MCF 10A (cell line): ENCODE results near the gene EDDM3A. TPM values are rescaled to one million over a fixed set of nuclear protein-coding genes. Genes with fewer than 3 reads are reported as not detected.

Source experiments
- Bru-seq: library from RNA; stranded (reverse); fragments of 400-500 nt; gene quantifications from one replicate; lab custom pipeline; 2021; lab: Mats Ljungman, UMichigan
- BruChase-seq, 2 experiments: library from RNA; stranded (reverse); fragments of 400-500 nt; gene quantifications; one replicate each; lab custom pipeline; 2021; lab: Mats Ljungman, UMichigan
- BruUV-seq: library from RNA; stranded (reverse); fragments of 400-500 nt; replicated peaks from 2 replicates; lab custom pipeline; 2021; lab: Mats Ljungman, UMichigan
- CTCF ChIA-PET: fragments of 300-600 bp; sonication (Branson Sonifier 250); formaldehyde crosslinking; extraction: SDS; loops from one replicate; lab custom pipeline; 2021; ENCODE audit warnings: antibody characterized with exemption, inconsistent platforms; lab: Yijun Ruan, JAX
- POLR2A ChIA-PET: fragments of 300-600, 350-650 bp; sonication (Branson Sonifier 250); formaldehyde crosslinking; extraction: SDS; loops from one replicate; lab custom pipeline; 2020; ENCODE audit warnings: antibody characterized with exemption, inconsistent platforms; lab: Yijun Ruan, JAX
- DNase-seq: peaks from one replicate; pipeline ENCODE4 v3.0.0-alpha.2; 2018; ENCODE audit not compliant: unreplicated experiment
- H3K27ac Mint-ChIP-seq: one replicate; pipeline ENCODE4 v1.8.0; 2022; ENCODE audit warnings: mild to moderate bottlenecking, low read depth, mixed read lengths; ENCODE audit not compliant: unreplicated experiment
- H3K27me3 Mint-ChIP-seq: one replicate; pipeline ENCODE4 v1.8.0; 2022; ENCODE audit warnings: mixed read lengths; ENCODE audit not compliant: insufficient read depth, unreplicated experiment
- H3K36me3 Mint-ChIP-seq: one replicate; pipeline ENCODE4 v1.8.0; 2022; ENCODE audit warnings: mild to moderate bottlenecking, moderate library complexity, mixed read lengths; ENCODE audit not compliant: insufficient read depth, unreplicated experiment
- H3K4me1 Mint-ChIP-seq: one replicate; pipeline ENCODE4 v1.8.0; 2022; ENCODE audit warnings: mixed read lengths; ENCODE audit not compliant: insufficient read depth, unreplicated experiment
- H3K4me3 Mint-ChIP-seq: one replicate; pipeline ENCODE4 v1.8.0; 2022; ENCODE audit warnings: mild to moderate bottlenecking, moderate library complexity, mixed read lengths; ENCODE audit not compliant: unreplicated experiment
- H3K9me3 Mint-ChIP-seq: one replicate; pipeline ENCODE4 v1.8.0; 2022; ENCODE audit warnings: mixed read lengths; ENCODE audit not compliant: unreplicated experiment
- intact Hi-C: fragments of 100-400 bp; cut with micrococcal nuclease; formaldehyde crosslinking; loops from 2 replicates; pipeline ENCODE4 v1.14.1; 2022
- long read RNA-seq: library from polyadenylated mRNA; stranded (forward); transcript quantifications from one replicate; pipeline ENCODE4 v2.0.0, GENCODE V29; 2022
- total RNA-seq: library from RNA; stranded (reverse); gene quantifications from 2 replicates; pipeline ENCODE4 v1.2.3, GENCODE V29; 2022
- TF ChIP-seq, protein P1 (sequence below): fragments of 200-600 bp; IDR thresholded peaks from one replicate; pipeline ENCODE4 v1.8.0; 2022; ENCODE audit warnings: antibody characterized with exemption, mild to moderate bottlenecking; ENCODE audit not compliant: unreplicated experiment

EDDM3A gene, protein sequence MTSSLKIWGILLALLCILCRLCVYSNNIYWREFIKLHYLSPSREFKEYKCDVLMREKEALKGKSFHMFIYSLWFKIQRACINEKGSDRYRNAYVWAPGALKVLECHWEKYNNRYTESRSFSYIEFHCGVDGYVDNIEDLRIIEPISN
- total RNA-seq, result not detected in 2 replicates
- not detected for Bru-seq, nascent RNA
- not detected for BruChase-seq, experiment 1, labeled RNA remaining after a 6-hour chase
- BruChase-seq, experiment 2, labeled RNA remaining after a 2-hour chase, result not detected
- long read RNA-seq, result 0 reads

DNA sequence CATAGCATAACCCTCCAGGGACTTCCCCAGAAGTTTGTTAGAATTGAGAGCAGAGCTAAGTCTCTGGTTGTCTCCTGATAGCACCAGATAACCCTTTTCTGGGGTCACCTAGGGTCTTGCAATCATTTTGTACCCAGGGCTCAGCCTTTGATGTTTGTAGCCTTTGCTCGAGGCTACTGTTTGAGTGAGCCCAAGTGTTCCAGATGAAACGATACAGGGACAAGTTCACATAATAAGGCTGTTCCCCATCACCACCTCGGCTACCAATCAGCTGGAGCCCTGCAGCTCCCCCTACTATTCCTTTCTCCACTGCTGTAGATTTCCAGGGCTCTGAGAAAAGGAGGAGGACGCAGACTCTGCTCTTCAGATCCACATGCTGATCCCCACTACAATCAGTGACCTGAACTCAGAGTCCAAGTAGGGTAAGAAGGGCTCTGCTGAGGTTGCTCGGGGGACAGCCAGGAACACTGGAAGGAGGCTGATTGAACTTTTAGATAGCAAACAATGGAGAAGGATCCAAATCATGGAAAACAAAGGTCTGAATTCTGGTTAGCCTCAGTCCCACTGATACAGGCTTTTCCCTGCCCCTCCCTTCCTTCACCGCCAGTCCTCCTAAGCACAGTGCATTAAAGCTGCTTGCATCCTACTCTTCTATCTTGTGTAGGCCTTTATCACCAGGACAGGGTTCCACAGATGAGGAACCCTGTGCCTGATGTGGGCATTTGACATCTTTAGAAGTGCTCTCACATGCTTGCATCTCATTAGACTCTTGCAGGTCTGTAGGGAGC is at the start of gene EDDM3A:
Gene EDDM3A (plus strand): TSS at position 317 of the 788 bp plus-strand sequence. CDS start 1,694 bp downstream, outside the sequence.
- BruUV-seq, result no TSS peak
- Mint-ChIP-seq H3K27ac (no peak within 1 kb of the TSS), H3K4me3 (no peak within 1 kb of the TSS), H3K4me1 (no peaks in the 10 kb centered on the region), H3K9me3 (no peaks in the 10 kb centered on the region), H3K27me3 (no peaks in the 10 kb centered on the region), H3K36me3 (no peaks in the 10 kb centered on the region)
- DNase-seq, result no peak
- ChIA-PET POLR2A (no interaction called here), CTCF (no interaction called here)
- intact Hi-C loops, result no loop called here
- TF ChIP-seq, protein P1, sequence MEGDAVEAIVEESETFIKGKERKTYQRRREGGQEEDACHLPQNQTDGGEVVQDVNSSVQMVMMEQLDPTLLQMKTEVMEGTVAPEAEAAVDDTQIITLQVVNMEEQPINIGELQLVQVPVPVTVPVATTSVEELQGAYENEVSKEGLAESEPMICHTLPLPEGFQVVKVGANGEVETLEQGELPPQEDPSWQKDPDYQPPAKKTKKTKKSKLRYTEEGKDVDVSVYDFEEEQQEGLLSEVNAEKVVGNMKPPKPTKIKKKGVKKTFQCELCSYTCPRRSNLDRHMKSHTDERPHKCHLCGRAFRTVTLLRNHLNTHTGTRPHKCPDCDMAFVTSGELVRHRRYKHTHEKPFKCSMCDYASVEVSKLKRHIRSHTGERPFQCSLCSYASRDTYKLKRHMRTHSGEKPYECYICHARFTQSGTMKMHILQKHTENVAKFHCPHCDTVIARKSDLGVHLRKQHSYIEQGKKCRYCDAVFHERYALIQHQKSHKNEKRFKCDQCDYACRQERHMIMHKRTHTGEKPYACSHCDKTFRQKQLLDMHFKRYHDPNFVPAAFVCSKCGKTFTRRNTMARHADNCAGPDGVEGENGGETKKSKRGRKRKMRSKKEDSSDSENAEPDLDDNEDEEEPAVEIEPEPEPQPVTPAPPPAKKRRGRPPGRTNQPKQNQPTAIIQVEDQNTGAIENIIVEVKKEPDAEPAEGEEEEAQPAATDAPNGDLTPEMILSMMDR, result no peak

DNA sequence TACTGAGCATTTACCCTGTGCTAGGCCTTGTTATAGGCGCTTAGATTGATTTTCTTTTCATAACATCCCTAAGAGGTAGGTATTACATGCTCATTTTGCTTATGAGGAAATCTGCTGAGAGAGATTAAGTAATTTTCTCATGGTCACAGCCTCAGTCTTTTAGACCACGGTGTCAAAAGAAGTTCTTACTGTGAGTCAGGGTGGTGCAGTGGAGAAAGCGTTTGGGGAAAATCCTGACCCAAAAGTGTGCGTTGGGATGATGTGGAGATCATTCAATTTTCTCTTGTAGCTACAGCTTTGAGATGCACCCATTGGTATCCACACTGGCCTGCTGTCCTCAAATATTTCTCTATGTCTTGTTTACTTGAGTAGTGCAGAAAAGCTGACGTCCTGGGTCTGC is 48.9 kb upstream of the EDDM3A start:
- Mint-ChIP-seq H3K27ac (no peak overlapping the region), H3K27me3 (no peaks in the 10 kb centered on the region), H3K36me3 (no peaks in the 10 kb centered on the region), H3K4me3 (no peak overlapping the region), H3K9me3 (no peaks in the 10 kb centered on the region), H3K4me1 (no peaks in the 10 kb centered on the region)
- ChIA-PET CTCF (interaction anchor here (0.5 to 6.2 kb wide), 39 partner anchors 8 to 485 kb away, joined by 3 to 121 read pairs (median 5); partner anchors contain the start of gene SLC39A2), POLR2A (interaction anchor here (0.6 to 1.4 kb wide), 2 partner anchors 15 to 1402 kb away, joined by 3 to 6 read pairs; no protein-coding TSS in a partner anchor)
- intact Hi-C loops, result loop anchor here (1.0 kb wide), 3 partner anchors 159 to 344 kb away; no protein-coding TSS in a partner anchor
- DNase-seq, result no peak
- TF ChIP-seq, protein P1, result no peak
- BruUV-seq, result no TSS peak

DNA sequence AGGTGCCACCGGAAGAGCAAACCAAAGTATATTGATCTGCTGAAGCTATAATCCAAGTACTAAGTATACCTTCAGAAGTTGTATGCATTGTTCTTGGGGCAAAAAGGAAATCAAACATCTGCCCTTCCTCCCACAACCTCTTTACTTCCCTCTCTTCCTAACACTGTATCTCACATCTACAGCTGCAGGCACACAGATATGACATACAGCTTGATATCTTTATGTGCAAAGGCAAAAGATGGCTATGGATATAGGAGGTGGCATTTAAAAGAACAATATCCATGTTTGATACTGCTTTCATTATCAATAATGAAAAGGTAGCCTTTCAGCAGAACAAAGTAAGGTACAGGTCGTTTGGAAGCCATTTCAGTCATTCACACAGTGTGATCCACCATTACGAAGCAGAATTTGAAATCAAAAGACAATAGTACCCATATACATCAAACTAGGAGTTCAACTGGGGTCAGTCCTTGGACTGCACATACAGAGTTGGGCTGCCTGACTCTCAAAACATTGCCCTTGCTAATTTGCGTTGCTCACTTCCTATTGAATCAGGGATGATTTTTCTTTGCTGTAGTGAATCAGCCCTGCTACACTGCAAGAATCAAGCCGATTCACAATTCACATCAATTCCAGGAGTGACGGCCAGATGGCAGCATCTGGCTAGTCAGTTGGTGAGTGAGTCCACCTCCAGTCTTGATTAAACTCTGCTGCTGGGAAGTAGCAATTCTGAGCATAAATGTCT is 48.2 kb upstream of the EDDM3A start:
- TF ChIP-seq, protein P1, result peak; percentile 73
- no peaks in the 10 kb centered on the region for H3K9me3 Mint-ChIP-seq
- DNase-seq, result peak; percentile 78
- intact Hi-C loops, result loop anchor here (1.0 kb wide), 3 partner anchors 158 to 343 kb away; no protein-coding TSS in a partner anchor
- CTCF ChIA-PET, result interaction anchor here (0.5 to 6.2 kb wide), 39 partner anchors 10 to 485 kb away, joined by 3 to 121 read pairs (median 5); partner anchors contain the start of gene SLC39A2
- H3K27me3 Mint-ChIP-seq, result no peaks in the 10 kb centered on the region
- no peak overlapping the region for H3K4me3 Mint-ChIP-seq
- H3K27ac Mint-ChIP-seq, result no peak overlapping the region
- no peaks in the 10 kb centered on the region for H3K36me3 Mint-ChIP-seq
- no TSS peak for BruUV-seq
- POLR2A ChIA-PET, result interaction anchor here (0.6 to 1.4 kb wide), 2 partner anchors 15 to 1401 kb away, joined by 3 to 6 read pairs; no protein-coding TSS in a partner anchor
- H3K4me1 Mint-ChIP-seq, result no peaks in the 10 kb centered on the region
